ENCODE results near the gene C10orf105.

C10orf105 gene, protein sequence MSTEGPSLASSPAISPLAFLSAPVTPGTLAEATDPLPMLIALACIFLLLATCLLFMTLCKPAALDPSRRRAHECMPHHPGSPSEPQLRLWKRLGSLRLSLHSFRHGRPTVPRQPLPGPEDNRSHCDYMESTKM

DNA sequence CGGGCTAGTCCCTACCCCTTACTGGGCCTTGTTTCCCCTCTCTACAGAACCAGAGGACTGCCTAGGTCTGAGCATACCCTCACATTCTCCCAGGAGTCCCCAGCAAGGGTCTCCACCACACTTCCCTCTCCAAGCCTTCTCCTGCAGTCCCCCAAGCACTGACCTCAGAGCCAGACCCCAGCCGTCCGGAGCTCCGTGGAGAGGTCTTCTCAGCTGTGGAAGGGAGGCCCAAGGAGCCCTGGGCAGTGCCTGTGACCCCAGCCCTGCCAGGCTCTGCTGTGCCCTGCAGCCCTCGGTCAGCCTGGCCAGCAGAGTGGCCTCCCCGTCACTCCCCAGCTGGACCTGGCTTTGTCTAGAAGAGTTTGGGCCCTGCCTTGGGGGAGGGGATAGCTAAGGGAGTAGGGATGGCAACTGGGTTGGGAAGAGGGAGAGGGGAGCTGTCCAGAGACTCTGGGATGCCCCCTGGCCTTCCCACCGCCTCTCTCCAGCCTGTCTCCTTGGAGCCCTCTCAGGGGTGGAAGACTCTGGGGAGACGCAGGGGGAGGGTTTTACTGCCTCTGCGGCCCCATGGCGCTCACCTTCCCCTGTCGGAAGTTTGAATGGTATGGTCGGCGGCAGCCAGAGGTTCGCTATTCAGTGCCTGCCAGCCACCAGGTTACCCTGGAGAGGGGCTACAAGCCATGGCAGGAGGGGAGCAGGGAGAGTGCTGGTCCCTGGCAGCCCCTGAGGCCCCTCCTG is at the start of gene C10orf105:
Gene C10orf105 (minus strand): TSS at position 315 of the 738 bp plus-strand sequence. CDS start 3,441 bp downstream, outside the sequence.
- no peak for DNase-seq

DNA sequence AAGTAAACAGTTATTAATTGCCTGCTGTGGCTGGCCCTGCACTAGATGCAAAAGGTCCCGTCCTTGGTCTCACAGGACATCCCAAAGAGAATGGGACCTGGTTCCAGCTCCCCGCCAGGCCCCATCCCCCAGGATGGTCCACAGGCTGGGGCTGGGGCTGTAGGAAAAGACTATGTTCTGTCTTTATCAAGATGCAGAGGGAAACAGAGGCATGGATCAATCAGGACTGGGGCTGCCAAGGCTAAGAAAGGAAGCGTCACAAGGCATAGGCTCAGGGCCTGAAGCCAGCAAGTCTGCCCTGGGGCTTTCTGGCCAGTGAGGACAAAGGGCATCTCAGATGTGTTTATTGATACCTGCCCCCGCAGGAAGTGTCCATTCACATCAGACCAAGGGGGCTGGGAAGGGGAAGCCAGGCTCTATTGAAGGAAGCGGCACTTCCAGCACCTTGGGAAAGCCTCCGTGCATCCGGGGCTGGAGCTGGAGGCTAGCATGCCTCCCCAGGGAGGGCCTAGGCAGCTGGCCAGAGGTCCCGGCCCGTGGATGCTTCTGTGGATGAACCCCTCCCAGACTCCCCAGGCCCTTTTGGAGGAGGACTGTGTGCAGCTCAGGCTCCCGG is 48.0 kb upstream of the C10orf105 start:
- DNase-seq: no peak

DNA sequence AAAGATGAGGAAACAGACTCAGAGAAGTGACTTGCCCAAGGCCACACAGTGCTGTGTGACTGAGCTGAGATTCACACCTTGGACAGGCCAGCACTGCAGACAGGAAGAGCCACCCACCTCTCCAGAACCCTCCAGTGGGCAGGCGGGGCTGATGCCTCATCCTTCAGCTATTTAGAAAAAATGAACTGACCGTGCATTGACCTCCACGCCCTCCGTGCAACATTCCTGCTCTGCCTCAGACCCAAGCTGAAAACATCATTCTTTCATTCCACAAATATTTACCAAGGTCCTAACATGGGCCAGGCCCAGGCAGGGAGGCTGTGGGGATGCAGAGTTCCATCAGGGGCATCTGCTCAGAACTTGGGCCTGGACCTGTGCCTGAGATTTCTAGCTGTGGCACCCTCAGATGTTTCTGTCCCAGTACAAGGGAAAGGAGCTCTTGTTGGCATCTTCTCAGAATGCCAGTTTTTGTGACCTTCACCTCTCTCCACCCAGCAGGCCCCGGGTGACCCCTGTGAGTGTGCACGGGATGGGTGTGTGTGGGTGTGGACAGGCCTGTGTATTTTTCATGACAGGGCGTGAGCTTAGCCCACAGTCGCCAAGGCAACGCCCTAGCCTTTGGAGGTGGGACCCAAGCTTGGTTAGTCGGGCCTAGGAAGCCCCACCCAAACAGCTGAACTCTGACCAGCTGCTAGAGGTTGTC is 47.3 kb upstream of the C10orf105 start:
- no peak for DNase-seq

DNA sequence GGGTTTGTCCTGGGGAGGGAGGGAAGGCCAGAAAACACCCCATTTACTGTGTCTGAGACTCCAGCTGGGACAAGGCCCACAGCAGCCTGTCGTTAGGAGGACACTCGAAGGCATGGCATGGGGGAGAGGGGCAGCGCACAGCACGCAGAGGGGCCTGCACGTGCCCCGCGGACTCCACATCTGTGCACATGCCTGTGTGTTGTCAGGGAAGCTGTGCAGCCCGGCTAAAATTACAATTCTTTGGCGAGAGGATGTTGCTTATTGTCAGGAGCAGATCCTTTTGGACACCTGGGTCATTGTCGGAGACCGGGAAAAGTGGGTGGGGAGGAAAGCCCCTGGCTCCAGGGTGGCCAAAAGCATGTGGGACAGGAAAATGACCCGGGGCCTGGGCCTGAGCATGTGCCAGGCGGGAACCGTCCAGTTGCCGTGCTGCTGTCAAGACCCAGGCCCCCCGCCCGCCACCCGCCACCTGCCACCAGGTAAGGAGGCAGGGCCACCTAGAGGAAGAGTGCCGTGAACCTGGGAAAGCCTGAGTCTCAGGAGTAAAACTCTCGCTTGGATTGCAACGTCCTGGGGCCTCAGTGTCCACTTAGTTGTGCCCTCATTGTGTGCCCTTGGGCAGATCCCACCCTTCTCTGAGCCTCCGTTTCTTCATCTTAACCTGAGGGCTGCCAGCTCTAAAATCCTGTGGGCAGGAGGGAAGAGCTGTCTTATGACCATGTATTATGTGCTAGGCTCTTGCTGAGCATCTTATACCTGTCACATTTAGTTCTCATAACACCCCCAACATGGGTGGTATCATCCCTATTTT is 46.5 kb upstream of the C10orf105 start:
- DNase-seq: no peak

DNA sequence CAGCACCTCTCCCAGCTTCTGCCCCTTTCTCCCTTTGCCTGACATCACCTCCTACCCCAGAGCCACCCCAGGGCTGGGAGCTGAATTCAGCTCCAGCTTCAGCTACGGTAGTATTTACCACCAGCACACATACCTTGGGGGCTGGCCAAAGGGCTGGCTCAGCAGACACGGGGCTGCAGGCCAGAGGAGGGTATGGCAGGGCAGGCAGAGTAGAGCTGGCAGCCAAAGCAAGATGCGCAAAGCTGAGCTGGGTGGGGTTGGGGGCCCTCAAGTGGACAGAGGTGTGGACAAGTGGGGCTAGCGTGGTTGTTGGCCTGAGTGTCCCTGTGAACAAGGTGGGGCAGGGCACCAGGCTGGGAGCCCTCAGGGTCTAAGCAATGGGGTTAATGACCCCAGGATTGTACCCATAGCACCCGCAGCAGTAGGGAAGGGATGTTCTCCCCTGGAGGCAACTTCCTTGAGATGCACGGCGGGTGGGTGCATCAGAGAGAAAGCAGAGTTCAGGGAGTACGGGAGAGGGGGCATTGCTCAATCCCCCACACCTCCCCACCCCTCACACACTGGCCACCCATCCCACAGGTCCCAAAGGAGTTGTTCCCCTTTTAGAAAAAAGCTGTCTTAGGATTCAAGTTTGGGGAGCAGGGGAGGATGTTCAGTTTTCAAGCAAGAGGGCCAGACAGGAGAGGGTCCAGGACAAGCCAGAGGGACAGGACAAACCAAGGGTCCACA is 45.8 kb upstream of the C10orf105 start:
- no peak for DNase-seq

DNA sequence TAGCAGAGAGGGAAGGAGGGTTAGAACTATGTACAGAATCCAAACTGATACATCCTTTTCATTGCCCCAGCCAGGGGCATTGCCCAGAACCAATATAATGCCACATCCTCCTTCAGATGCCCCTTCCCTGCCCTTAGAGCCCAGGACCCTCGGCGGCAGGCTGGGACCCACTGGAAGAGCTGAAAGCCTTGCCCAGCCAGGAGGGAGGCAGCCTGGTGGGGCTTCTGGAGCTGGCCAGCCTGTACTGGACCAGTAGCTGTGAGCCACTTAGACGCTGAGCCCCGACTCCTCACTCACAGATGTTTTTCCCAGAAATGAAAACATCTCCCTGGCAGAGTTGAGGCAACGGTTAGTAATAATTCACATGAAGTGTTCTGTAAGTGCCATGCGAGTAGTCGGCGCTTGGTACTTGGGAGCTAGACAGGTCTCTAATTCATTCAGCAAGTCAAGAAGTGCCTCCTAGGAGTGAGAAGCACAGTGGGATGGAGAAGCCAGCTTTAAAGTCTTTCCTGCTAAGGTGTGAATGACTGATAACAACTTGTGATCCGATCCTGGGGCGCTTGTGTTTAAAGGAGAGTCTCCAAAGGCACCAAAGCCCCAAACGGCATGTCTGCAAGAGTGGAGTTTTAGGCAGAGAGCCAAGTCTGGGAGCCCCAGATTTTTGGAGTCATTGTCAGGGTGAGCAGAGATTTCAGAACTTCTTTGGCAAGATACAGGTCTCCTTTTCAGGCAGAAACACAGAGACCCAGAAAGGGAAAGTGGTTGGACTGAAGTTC is 44.0 kb upstream of the C10orf105 start:
- peak; percentile 0 for DNase-seq

DNA sequence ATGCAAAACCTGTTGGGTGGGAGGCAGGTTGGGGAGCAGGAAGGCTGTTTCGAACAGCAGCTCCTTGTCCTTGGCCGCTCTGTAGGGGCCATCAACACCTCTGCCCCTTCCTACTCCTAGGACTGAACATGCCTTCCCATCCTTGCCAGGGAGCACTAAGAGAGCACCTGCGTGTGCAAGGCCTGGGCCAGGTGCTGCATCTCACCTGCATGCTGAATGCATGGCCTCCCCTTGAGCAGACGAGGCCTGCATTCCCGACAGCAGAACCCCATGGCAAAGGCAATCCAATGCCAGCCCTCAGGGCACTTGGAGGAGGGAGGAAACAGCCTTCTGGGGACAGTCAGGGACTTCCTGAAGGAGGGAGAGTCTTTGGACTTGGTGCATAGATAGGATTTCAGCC is 42.7 kb upstream of the C10orf105 start:
- no peak for DNase-seq

DNA sequence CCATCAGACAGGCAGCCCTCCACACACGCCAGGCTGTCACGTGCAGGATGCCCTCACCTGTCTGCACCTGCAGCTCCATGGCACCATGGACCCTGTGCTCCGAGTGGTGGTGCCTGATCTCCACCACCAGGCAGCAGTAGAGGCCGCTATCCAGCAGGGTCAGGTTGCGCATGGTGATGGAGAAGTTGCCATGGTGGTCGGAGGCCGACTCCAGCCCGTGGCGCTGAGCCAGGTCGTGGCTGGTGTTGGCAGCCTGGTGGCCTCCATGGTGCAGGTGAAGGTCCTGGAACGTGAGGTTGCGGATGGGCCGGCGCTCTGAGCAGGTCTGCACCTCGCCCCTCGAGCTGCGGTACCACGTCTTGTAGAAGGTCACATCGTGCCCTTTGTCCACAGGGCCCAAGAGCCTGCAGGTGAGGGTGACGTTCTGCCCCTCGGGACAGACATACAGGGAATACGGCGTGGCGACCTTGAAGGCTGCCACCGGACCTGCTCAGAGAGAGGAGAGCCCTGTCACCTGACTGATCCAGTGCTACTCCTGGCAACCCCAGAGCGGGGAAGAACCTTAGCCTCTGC is 42.0 kb upstream of the C10orf105 start:
- DNase-seq: no peak

DNA sequence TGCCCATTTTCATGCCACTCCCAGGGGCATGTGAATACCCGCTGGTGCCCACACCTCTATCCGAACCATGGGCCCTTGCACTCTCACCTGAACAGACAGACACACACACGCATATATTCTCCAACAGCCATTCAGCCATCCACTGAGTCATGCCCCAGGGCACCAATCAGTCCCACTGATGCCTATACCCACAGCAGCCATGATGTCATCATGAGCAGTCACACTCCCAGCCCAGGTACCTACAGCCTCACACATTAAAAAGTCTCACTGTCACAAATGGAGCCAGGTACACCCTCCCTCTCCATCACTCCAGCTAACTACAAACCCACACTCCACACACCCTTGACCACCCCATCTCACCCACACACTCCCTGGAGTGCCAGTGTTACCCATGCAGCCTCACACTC is 41.5 kb upstream of the C10orf105 start:
- DNase-seq: no peak

DNA sequence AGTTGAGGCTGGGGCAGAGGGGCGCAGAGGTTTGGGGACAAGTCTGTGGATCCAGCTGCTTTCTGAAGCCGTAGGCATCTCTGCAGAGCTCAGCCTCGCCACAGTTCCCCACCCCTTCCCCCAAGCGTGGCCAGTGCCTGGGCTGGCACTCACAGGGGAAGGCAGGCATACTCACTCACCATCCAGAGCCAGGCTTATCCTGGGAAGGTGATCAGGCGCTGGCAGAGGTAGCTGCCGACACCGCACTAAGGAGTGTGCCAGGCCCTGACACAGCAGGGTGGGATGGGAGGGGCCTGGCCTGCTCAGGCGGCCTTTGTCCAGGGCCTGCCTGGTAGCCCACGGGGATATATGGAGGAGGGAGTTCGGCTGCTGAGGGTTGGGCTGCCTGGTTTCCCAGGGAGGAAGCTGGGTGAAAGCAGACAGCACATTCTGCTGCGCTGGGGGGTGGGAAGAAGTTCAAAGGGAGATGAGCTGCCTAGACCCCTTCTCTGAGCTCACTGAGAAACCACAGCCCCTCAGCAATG is 37.9 kb upstream of the C10orf105 start:
- no peak for DNase-seq

DNA sequence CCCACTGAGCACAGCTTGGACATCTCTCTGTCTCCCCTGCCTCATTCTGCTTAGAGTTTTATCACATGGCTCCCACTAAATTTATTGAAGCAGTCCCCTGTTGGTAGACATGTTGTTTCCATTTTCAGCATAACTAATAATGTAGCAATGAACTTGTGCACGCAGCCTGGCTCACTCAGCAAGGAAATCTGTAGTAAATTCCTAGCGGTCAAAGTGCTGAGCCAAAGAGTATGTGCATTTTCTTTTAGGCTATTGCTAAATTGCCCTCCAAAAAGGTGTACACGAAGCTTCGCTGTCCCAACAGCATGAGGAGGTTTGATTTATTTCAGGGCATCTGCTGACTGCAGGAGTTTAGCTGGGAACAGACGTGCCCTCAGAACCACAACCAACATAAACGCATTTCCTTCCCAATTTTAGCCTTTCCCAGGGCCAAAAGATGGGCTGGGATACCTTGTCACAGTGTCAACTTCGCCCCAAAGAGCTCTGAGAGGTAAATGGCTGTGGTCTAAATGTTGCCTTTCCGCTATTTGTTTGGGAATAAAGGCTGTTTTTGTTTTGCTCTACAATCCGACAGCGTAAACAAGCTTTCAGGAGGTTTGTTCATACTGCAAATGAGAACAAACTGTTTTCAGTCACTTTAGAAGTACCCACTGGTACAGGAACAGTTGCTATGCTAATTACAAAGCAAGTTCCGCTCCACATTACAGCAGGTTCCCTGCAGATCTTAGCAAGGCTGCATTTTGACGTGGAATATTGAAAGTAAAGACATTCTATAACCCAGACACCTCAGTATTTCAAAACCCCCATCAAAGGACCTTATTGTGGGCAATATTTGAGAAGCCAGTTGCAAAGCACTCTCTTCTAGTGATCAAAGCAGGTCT is 37.0 kb upstream of the C10orf105 start:
- DNase-seq: no peak

DNA sequence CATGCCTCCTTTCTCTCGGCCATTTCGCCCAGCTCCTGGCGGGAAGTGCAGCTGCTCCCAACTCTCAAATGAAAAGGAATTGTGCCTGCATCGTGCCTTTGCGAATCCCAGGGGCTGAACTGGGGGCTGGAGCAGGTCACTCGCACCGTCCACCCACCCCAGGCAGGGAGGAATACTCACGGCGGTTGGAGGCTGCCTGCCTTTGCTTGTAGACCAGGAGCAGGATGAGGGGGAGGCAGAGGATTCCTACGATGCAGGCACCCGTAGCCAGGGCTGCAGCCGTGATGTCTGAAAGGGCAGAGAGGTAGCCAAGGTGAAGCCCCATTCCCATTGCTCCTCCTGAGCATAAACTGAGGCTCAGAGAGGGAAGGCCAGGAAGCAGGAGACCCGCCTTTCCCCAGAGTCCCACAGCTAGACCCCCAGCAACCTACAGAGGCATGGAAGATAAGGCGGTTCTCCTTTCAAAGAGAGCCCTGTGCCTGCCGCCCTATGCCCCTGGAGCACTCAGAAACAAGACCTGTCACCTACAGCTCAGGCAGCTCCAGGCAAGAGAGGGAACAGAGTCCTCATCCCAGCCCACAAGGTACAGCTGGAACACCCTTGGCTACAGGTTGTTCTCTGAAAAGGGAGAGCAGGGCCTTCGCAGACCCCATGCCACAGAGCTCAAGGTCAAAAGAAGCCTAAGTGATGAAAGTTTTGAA is 35.8 kb upstream of the C10orf105 start:
- DNase-seq: no peak

DNA sequence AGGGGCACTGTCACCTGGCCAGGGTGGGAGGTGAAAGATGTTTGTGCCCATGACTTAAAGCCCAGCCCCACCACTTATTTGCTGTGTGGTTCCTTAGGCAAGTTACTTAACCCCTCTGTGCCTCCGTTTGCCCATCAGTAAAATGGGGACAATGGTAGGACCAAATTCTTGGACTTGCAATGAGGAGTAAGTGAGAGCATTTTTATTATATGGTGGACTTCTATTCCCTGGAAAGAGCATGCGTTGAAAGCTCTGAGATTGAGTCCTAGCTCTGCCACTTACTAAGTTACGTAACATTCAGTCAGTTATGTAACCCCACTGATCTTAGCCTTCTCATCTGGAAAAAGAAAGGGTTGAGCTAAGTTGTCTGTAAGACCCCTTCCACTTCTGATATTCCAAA is 35.0 kb upstream of the C10orf105 start:
- DNase-seq: no peak

DNA sequence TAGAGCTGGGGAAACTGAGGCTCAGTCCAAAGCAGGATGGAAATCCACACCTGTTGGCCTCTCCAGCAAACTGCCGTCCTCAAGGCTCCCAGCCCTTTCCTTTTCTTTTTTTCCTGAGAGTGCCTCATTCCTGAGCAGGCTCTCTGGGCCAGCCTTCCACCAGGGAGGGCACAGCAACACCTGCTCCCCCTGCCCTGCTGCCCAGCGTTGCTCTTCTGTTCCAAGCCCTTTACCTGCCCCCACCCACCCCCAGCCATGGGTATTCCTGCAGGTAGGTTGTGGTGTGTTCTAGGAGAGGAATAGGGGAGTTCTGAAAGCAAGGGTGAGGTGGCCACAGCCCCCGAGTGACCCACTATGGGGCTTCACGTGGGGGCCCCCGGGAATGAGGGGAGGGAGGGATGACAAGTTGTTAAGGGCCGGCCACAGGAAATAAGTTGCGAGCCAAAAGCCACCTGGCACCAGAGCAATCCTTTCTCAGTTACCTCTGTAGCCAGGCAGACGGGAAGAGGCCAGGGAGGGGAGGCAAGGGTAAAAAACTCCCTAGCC is 34.5 kb upstream of the C10orf105 start:
- no peak for DNase-seq

DNA sequence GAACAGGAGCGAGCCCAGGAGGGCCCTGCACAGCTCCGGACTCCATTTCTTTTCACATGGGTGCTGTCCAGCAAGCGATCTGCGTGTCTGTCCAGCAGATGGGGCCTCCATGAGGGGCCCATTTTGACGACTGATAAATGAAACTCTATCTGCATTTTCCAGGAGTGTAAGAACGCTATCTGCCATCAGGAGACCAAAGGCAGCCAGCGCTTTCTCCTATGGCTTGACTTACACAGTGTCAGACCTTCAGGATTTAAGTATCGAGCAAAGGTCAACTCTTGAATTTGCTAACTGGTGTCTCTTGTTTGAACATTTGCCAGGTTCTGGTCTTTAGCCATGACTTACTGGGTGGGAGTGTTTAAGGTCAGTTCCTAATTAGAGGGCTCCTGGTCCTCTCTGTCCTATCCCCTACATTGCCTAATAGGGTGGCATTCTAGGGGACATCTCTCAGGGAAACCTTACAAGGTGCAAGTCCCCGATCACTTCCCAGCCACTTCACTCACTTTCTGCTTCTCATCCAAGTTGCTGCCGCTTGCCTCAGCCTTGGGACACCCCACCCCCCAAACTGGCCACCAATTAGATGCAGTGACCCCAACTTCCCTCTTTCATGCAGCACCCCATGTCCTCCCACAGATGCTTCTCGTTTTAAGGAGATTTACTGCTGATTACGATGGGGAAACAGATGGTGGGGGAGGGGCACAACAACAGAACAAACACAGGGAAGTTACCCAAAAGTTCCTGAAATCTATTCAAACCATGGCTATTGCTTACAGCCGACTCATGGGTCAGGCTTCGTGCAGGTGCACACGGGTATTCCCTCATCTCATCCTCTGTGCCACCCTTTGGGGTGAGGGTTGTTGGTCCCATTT is 33.7 kb upstream of the C10orf105 start:
- no peak for DNase-seq

DNA sequence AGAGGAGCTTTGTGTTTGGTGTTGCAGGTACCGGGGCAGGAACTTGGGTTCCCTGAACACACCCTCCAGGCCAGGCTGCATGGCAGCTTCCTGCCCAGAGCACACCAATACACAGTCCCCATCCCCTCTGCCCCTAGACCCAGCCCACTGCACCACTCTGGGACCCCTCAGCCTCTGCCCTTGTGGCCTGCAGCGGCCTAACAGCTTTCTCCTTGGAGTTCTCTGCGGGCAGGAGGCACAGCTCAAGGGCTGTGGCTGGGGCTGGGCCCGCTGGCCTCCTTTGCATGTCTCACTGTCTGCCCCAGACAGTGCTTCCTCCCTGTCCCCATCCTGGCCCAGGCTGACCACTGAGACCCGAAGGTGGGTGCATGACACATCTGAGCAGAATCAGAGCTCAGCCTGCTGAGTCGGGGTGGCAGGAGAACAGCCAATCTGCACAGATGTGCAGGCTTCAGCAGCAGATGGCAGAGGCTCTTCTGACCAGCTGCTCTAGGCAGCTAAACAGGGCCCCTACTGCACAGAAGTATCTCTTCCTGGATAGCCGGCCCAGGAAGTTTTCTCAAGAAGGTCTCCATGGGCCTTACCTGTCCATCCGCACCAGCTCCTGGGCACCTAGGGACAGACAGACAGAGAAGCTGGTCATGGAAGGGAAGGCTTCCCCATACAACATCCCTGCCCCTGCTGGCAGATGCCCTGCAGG is 33.0 kb upstream of the C10orf105 start:
- no peak for DNase-seq

Data from DMS79 (cell line).